ENCODE data around the gene SNORC.
A peak's percentile ranks its signal among the peaks of the same experiment; 100 is the strongest.

Gene SNORC

GRCh38 chr2:232889876-232890401 is 19.9 kb downstream of the SNORC start:
- CTCF ChIA-PET: no interaction called here
- TF ChIP-seq L3MBTL2 (conservative IDR thresholded peaks at IDR 0.05) (no peak), FOXM1 (IDR thresholded peaks at IDR 0.05; ENCODE audit: borderline replicate concordance) (no peak), ELF4 (IDR thresholded peaks at IDR 0.05) (no peak), SP1 (IDR thresholded peaks at IDR 0.05) (no peak), FOXK2 (IDR thresholded peaks at IDR 0.05) (no peak), ARNT (IDR thresholded peaks at IDR 0.05) (no peak)
- TF ChIP-seq, protein P1, sequence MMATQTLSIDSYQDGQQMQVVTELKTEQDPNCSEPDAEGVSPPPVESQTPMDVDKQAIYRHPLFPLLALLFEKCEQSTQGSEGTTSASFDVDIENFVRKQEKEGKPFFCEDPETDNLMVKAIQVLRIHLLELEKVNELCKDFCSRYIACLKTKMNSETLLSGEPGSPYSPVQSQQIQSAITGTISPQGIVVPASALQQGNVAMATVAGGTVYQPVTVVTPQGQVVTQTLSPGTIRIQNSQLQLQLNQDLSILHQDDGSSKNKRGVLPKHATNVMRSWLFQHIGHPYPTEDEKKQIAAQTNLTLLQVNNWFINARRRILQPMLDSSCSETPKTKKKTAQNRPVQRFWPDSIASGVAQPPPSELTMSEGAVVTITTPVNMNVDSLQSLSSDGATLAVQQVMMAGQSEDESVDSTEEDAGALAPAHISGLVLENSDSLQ (IDR thresholded peaks at IDR 0.05): no peak
- no peak for DNase-seq (ENCODE audit: extremely low spot score)
- POLR2A ChIA-PET: no interaction called here

GRCh38 chr2:232890536-232890895 is 20.5 kb downstream of the SNORC start:
- TF ChIP-seq LEF1 (IDR thresholded peaks at IDR 0.05; ENCODE audit: borderline replicate concordance): no peak
- TF ChIP-seq SP1 (IDR thresholded peaks at IDR 0.05): no peak
- no peak for TF ChIP-seq ZNF384 (IDR thresholded peaks at IDR 0.05)
- TF ChIP-seq, protein P1 (IDR thresholded peaks at IDR 0.05): no peak
- TF ChIP-seq FOXM1 (IDR thresholded peaks at IDR 0.05; ENCODE audit: borderline replicate concordance): no peak
- no peak for TF ChIP-seq TARDBP (IDR thresholded peaks at IDR 0.05)
- TF ChIP-seq L3MBTL2 (conservative IDR thresholded peaks at IDR 0.05): no peak
- TF ChIP-seq ARNT (IDR thresholded peaks at IDR 0.05): no peak
- POLR2A ChIA-PET: no interaction called here
- CTCF ChIA-PET: no interaction called here
- no peak for DNase-seq (ENCODE audit: extremely low spot score)

GRCh38 chr2:232890896-232891601 is 21.0 kb downstream of the SNORC start:
- ChIA-PET POLR2A (no interaction called here), CTCF (interaction anchor here (0.6 kb wide), 1 partner anchor 14 kb away, joined by 3 read pairs; no protein-coding TSS in a partner anchor)
- peak; percentile 42 for DNase-seq (ENCODE audit: extremely low spot score)
- TF ChIP-seq ZNF384 (IDR thresholded peaks at IDR 0.05): no peak
- TF ChIP-seq SP1 (IDR thresholded peaks at IDR 0.05): no peak
- TF ChIP-seq, protein P1 (IDR thresholded peaks at IDR 0.05): no peak
- TF ChIP-seq HDGF (IDR thresholded peaks at IDR 0.05; ENCODE audit: borderline replicate concordance): no peak
- no peak for TF ChIP-seq TARDBP (IDR thresholded peaks at IDR 0.05)
- no peak for TF ChIP-seq CTBP1 (IDR thresholded peaks at IDR 0.05; ENCODE audit: borderline replicate concordance)
- no peak for TF ChIP-seq LEF1 (IDR thresholded peaks at IDR 0.05; ENCODE audit: borderline replicate concordance)
- no peak for TF ChIP-seq ELF4 (IDR thresholded peaks at IDR 0.05)
- no peak for TF ChIP-seq FOXK2 (IDR thresholded peaks at IDR 0.05)
- TF ChIP-seq FOXM1 (IDR thresholded peaks at IDR 0.05; ENCODE audit: borderline replicate concordance): no peak
- TF ChIP-seq ARNT (IDR thresholded peaks at IDR 0.05): no peak
- TF ChIP-seq FOXA1 (IDR thresholded peaks at IDR 0.05): no peak
- no peak for TF ChIP-seq BHLHE40 (IDR thresholded peaks at IDR 0.05; ENCODE audit: borderline replicate concordance)
- TF ChIP-seq NFRKB (IDR thresholded peaks at IDR 0.05): no peak
- TF ChIP-seq L3MBTL2 (conservative IDR thresholded peaks at IDR 0.05): no peak

GRCh38 chr2:232891621-232892071 is 21.6 kb downstream of the SNORC start:
- no peak for DNase-seq (ENCODE audit: extremely low spot score)
- POLR2A ChIA-PET: no interaction called here
- CTCF ChIA-PET: interaction anchor here (0.6 kb wide), 1 partner anchor 13 kb away, joined by 3 read pairs; no protein-coding TSS in a partner anchor
- no peak for TF ChIP-seq SUZ12 (IDR thresholded peaks at IDR 0.05)
- no peak for TF ChIP-seq L3MBTL2 (conservative IDR thresholded peaks at IDR 0.05)
- TF ChIP-seq TARDBP (IDR thresholded peaks at IDR 0.05): no peak
- no peak for TF ChIP-seq ZNF384 (IDR thresholded peaks at IDR 0.05)
- TF ChIP-seq FOXK2 (IDR thresholded peaks at IDR 0.05): no peak
- TF ChIP-seq BHLHE40 (IDR thresholded peaks at IDR 0.05; ENCODE audit: borderline replicate concordance): no peak
- no peak for TF ChIP-seq FOXA1 (IDR thresholded peaks at IDR 0.05)
- TF ChIP-seq, protein P1 (IDR thresholded peaks at IDR 0.05): no peak
- TF ChIP-seq LEF1 (IDR thresholded peaks at IDR 0.05; ENCODE audit: borderline replicate concordance): no peak

- DNase-seq (ENCODE audit: extremely low spot score): no peak
- no peak for TF ChIP-seq SP1 (IDR thresholded peaks at IDR 0.05)
- ChIA-PET CTCF (no interaction called here), POLR2A (no interaction called here)
These were observed 22.2 kb downstream of the SNORC start for GRCh38 chr2:232892221-232892620.

DNA sequence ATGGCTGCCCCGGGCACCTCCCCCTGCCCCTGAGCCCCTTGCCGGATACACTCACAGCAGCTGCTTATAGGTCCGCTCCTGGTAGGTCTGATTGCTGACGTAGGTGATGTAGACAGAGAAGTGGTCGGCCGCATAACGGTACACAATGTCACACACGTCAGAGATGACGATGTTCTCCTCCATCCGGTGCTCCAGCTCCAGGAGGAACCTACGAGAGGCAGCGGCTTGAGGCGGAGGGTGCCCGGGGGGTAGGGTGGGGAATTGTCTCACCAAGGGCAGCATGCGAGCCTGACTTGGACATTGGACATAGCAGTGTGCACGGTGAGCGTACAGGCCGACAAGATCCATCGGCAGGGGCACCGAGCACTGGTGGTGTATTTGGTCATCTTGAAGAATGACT is 22.8 kb downstream of the SNORC start:
- no peak for DNase-seq (ENCODE audit: extremely low spot score)
- ChIA-PET CTCF (no interaction called here), POLR2A (no interaction called here)
- no peak for TF ChIP-seq BHLHE40 (IDR thresholded peaks at IDR 0.05; ENCODE audit: borderline replicate concordance)
- TF ChIP-seq ZNF384 (IDR thresholded peaks at IDR 0.05): no peak
- TF ChIP-seq HDGF (IDR thresholded peaks at IDR 0.05; ENCODE audit: borderline replicate concordance): no peak
- no peak for TF ChIP-seq FOXA1 (IDR thresholded peaks at IDR 0.05)

Measured in HEK293T (cell line).